NCI-H2196 (cell line): Measurements from ENCODE around the gene RPP25L.

Experiments used
- DNase-seq: peaks from one replicate; lab custom pipeline; 2025; ENCODE audit not compliant: unreplicated experiment; lab: John Stamatoyannopoulos, UW

RPP25L gene

GRCh38 chr9:34570376-34570775 lies 41.5 kb downstream of the RPP25L start:
- no peak for DNase-seq

- no peak for DNase-seq
Measured at GRCh38 chr9:34568774-34569173, 43.1 kb downstream of the RPP25L start.

- DNase-seq: no peak
Measured at GRCh38 chr9:34568133-34568532, 43.8 kb downstream of the RPP25L start.

GRCh38 chr9:34566972-34567371 lies 44.9 kb downstream of the RPP25L start:
- DNase-seq: no peak

GRCh38 chr9:34566322-34566721 lies 45.6 kb downstream of the RPP25L start:
- DNase-seq: no peak

GRCh38 chr9:34565856-34566255 lies 46.0 kb downstream of the RPP25L start:
- DNase-seq: no peak

- DNase-seq: no peak
Measured at GRCh38 chr9:34564617-34565016, 47.3 kb downstream of the RPP25L start.

- DNase-seq: no peak
Measured at GRCh38 chr9:34563262-34563661, 48.6 kb downstream of the RPP25L start.

GRCh38 chr9:34562135-34562745 lies 49.7 kb downstream of the RPP25L start:
- no peak for DNase-seq

- no peak for DNase-seq
Measured at GRCh38 chr9:34560599-34561214, 51.2 kb downstream of the RPP25L start.
